ENCODE results near the gene PPT1.

DNA sequence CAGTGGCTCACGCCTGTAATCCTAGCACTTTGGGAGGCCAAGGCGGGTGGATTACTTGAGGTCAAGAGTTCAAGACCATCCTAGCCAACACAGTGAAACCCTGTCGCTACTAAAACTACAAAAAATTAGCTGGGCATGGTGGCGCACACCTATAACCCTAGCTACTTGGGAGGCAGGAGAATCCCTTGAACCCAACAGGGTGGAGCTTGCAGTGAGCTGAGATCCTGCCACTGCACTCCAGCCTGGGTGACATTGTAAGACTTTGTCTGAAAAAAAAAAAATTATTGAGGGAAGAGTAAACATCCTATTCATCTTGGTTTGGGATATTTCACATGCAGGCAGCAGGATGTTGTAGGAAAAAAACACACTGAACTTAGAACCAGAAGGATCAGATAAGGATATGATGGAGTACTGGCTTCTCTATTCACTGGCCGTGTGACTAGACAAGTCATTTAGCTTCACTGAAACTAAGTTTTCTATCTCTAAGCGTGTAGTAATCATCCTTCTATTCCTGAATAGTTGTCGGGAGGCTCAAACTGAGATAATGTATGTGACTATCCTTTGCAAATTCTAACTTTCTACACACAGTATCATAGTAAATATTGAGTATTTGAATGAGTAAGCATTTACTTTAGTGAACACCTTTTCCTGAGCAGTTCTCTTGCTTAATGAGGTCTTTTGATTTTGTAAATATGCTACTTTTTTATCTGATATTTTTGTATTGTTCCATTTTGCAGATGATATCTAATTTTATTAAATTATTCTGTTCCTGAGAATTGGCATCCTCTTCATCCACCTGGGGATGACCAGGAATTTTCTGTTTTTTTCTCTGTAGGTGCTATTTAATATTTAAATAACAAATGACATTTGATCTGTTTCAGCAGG is 38.4 kb downstream of the PPT1 start:
- TF ChIP-seq EP300 (IDR thresholded peaks at IDR 0.05): no peak
- TF ChIP-seq POLR2A (IDR thresholded peaks at IDR 0.05): no peak
- TF ChIP-seq POLR2AphosphoS5 (IDR thresholded peaks at IDR 0.05): no peak

Measured in stomach (tissue), 4 donors.